Type B pancreatic cell (in vitro differentiated cells): ENCODE measurements around the gene GLI1. TPM values are rescaled to one million over a fixed set of nuclear protein-coding genes. Genes with fewer than 3 reads are reported as not detected.
A peak's percentile ranks its signal among the peaks of the same experiment; 100 is the strongest.

Experiments used
- DNase-seq: peaks from one replicate; pipeline ENCODE4 v3.0.0; 2021; ENCODE audit warnings: mixed read lengths; ENCODE audit not compliant: unreplicated experiment; ENCODE audit errors: extremely low spot score
- H3K27ac Mint-ChIP-seq: 2 replicates; pipeline ENCODE4 v1.8.0; 2021; ENCODE audit warnings: mild to moderate bottlenecking, mixed read lengths
- H3K27me3 Mint-ChIP-seq: 2 replicates; pipeline ENCODE4 v1.8.0; 2021; ENCODE audit warnings: mixed read lengths
- H3K36me3 Mint-ChIP-seq: 2 replicates; pipeline ENCODE4 v1.8.0; 2021; ENCODE audit warnings: mixed read lengths
- H3K4me1 Mint-ChIP-seq: one replicate; pipeline ENCODE4 v1.8.0; 2021; ENCODE audit warnings: mixed read lengths; ENCODE audit not compliant: unreplicated experiment
- H3K4me3 Mint-ChIP-seq: 2 replicates; pipeline ENCODE4 v1.8.0; 2021; ENCODE audit warnings: mild to moderate bottlenecking, mixed read lengths
- H3K9me3 Mint-ChIP-seq: 2 replicates; pipeline ENCODE4 v1.8.0; 2021; ENCODE audit warnings: mixed read lengths
- microRNA-seq: library from miRNA; unstranded; fragments of <30 nt; microRNA quantifications from one replicate; pipeline ENCODE4, GENCODE V29; 2020
- total RNA-seq: library from RNA; stranded (reverse); gene quantifications from 2 replicates; pipeline ENCODE4 v1.2.1, GENCODE V29; 2021; ENCODE audit warnings: low replicate concordance
- TF ChIP-seq, protein P1 (sequence below): fragments of 200-600 bp; sonication (generic); conservative IDR thresholded peaks from 2 replicates; pipeline ENCODE4 v1.5.0; 2021; ENCODE audit warnings: antibody characterized with exemption, mild to moderate bottlenecking

The GLI1 gene
- total RNA-seq, 1 donor from 2014 or later: 22.7 TPM

DNA sequence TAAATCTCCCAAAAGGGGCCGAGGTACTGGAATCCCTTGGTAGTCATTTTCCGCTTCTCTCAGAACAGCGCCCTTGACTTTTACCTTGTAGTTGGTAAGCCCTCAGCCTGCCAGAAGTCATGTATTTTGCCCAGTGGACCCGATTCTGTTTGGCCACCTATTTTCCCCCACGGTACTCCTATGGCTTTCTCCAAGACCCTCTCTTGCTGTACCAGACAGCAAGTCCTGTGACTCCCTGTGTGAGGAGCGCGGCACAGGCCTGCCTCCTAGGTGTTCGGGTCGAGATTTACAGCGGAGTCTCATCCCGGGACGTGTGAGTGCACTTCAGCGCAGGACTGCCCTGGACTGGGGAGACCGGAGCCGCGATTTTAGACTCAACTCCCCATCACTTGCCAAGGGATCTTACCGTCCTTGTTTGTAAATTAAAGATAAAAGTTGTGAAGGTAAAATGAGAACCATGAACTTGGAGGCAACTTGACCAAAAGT, 62.0 kb downstream of the GLI1 start:
- H3K27ac Mint-ChIP-seq: peak overlapping the region; percentile 99
- no peaks in the 10 kb centered on the region for H3K27me3 Mint-ChIP-seq
- H3K36me3 Mint-ChIP-seq: peaks cover 13% of the 10 kb centered on the region
- H3K4me3 Mint-ChIP-seq: peak overlapping the region; percentile 99
- no peaks in the 10 kb centered on the region for H3K9me3 Mint-ChIP-seq
- peaks cover 44% of the 10 kb centered on the region for H3K4me1 Mint-ChIP-seq
- no peak for DNase-seq
- TF ChIP-seq, protein P1, sequence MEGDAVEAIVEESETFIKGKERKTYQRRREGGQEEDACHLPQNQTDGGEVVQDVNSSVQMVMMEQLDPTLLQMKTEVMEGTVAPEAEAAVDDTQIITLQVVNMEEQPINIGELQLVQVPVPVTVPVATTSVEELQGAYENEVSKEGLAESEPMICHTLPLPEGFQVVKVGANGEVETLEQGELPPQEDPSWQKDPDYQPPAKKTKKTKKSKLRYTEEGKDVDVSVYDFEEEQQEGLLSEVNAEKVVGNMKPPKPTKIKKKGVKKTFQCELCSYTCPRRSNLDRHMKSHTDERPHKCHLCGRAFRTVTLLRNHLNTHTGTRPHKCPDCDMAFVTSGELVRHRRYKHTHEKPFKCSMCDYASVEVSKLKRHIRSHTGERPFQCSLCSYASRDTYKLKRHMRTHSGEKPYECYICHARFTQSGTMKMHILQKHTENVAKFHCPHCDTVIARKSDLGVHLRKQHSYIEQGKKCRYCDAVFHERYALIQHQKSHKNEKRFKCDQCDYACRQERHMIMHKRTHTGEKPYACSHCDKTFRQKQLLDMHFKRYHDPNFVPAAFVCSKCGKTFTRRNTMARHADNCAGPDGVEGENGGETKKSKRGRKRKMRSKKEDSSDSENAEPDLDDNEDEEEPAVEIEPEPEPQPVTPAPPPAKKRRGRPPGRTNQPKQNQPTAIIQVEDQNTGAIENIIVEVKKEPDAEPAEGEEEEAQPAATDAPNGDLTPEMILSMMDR: no peak

Small RNA genes lying within 50 kb of the gene (microRNA-seq; reads per million reads assigned to microRNA genes)
- gene MIR616 (not detected), gene MIR6758 (not detected)

Other genes with a start within 250 kb of the GLI1 start
- gene NXPH4, start 243.0 kb upstream of the GLI1 start, total RNA-seq: 15.1 and 45.5 TPM in 2 replicates
- 108 and 131 TPM in 2 replicates for gene SHMT2, start 230.1 kb upstream of the GLI1 start, total RNA-seq
- gene STAC3, start 208.6 kb upstream of the GLI1 start, total RNA-seq: 1.6 and 4.8 TPM in 2 replicates
- gene R3HDM2, start 28.7 kb upstream of the GLI1 start, total RNA-seq: 49.1 and 59.0 TPM in 2 replicates
- gene INHBC, start 25.0 kb upstream of the GLI1 start, total RNA-seq: not detected in 2 replicates
- gene INHBE, start 4.5 kb upstream of the GLI1 start, total RNA-seq: 0.27 and 0.29 TPM in 2 replicates
- gene ARHGAP9, start 20.1 kb downstream of the GLI1 start, total RNA-seq: 0.52 and 1.8 TPM in 2 replicates
- 200 and 211 TPM in 2 replicates for gene MARS1, start 28.3 kb downstream of the GLI1 start, total RNA-seq
- gene DDIT3, start 60.7 kb downstream of the GLI1 start, total RNA-seq: 17.7 and 32.3 TPM in 2 replicates
- gene MBD6, start 63.0 kb downstream of the GLI1 start, total RNA-seq: 87.5 and 94.7 TPM in 2 replicates
- 119 and 126 TPM in 2 replicates for gene DCTN2, start 87.4 kb downstream of the GLI1 start, total RNA-seq
- 1.4 and 4.4 TPM in 2 replicates for gene KIF5A, start 90.3 kb downstream of the GLI1 start, total RNA-seq
- gene PIP4K2C, start 131.4 kb downstream of the GLI1 start, total RNA-seq: 27.6 and 35.6 TPM in 2 replicates
- gene DTX3, start 145.0 kb downstream of the GLI1 start, total RNA-seq: 21.5 and 65.5 TPM in 2 replicates
- 4.7 and 34.6 TPM in 2 replicates for gene ARHGEF25, start 151.7 kb downstream of the GLI1 start, total RNA-seq
- 0.64 and 5.9 TPM in 2 replicates for gene B4GALNT1, start 173.4 kb downstream of the GLI1 start, total RNA-seq
- gene OS9, start 234.3 kb downstream of the GLI1 start, total RNA-seq: 222 and 236 TPM in 2 replicates